Smooth muscle cell (in vitro differentiated cells): ENCODE results near the gene TCERG1L. TPM values are rescaled to one million over a fixed set of nuclear protein-coding genes. Genes with fewer than 3 reads are reported as not detected.

Experiments used
- DNase-seq: peaks from one replicate; lab custom pipeline; 2025; ENCODE audit not compliant: unreplicated experiment; lab: John Stamatoyannopoulos, UW
- H2AFZ ChIP-seq: fragments of 200-600 bp; sonication (generic); 2 replicates; pipeline ENCODE4 v1.6.0; 2016; ENCODE audit warnings: antibody characterized with exemption, low read depth, mild to moderate bottlenecking
- H3F3A ChIP-seq: fragments of 200-600 bp; sonication (generic); 2 replicates; pipeline ENCODE4 v1.6.0; 2017; ENCODE audit warnings: antibody characterized with exemption, low read depth
- H3K27ac ChIP-seq: fragments of 200-600 bp; sonication (generic); 2 replicates; pipeline ENCODE4 v1.5.1; 2016; ENCODE audit warnings: low read depth, mild to moderate bottlenecking
- H3K27me3 ChIP-seq: fragments of 200-600 bp; sonication (generic); 2 replicates; pipeline ENCODE4 v1.6.1; 2016; ENCODE audit warnings: low read depth, mild to moderate bottlenecking
- H3K36me3 ChIP-seq: fragments of 200-600 bp; sonication (generic); 2 replicates; pipeline ENCODE4 v1.5.1; 2016; ENCODE audit warnings: low read depth
- H3K4me1 ChIP-seq: fragments of 200-600 bp; sonication (generic); 2 replicates; pipeline ENCODE4 v1.5.1; 2016; ENCODE audit warnings: low read depth
- H3K4me2 ChIP-seq: fragments of 200-600 bp; sonication (generic); 2 replicates; pipeline ENCODE4 v1.6.0; 2016; ENCODE audit warnings: mild to moderate bottlenecking
- H3K4me3 ChIP-seq: fragments of 200-600 bp; sonication (generic); 2 replicates; pipeline ENCODE4 v1.5.1; 2016; ENCODE audit warnings: mild to moderate bottlenecking
- H3K79me2 ChIP-seq: fragments of 200-600 bp; sonication (generic); 2 replicates; pipeline ENCODE4 v1.6.0; 2016; ENCODE audit warnings: low read depth, mild to moderate bottlenecking
- H3K9ac ChIP-seq: fragments of 200-600 bp; sonication (generic); 2 replicates; pipeline ENCODE4 v1.6.0; 2016; ENCODE audit warnings: low read depth
- H3K9me3 ChIP-seq: fragments of 200-600 bp; sonication (generic); replicated peaks from 2 replicates; pipeline ENCODE4 v1.5.1; 2016; ENCODE audit warnings: low read depth
- H4K20me1 ChIP-seq: fragments of 200-600 bp; sonication (generic); 2 replicates; pipeline ENCODE4 v1.6.0; 2016; ENCODE audit warnings: low read depth
- CTCF ChIP-seq: fragments of 200-600 bp; sonication (generic); IDR thresholded peaks from 2 replicates; pipeline ENCODE4 v1.5.1; 2017; ENCODE audit warnings: borderline replicate concordance, mild to moderate bottlenecking, antibody characterized with exemption; ENCODE audit not compliant: insufficient read depth, poor library complexity, severe bottlenecking
- WGBS: methylation state at CpG from one replicate; pipeline ENCODE4 v1.1.7; 2016; ENCODE audit warnings: low lambda C conversion rate; 5-methylcytosine and 5-hydroxymethylcytosine counted together
- polyA plus RNA-seq: library from polyadenylated mRNA; unstranded; fragments of >200 nt; fragmentation: Nextera tagmentation; extraction: Ambion mirVana; gene quantifications from 2 replicates; pipeline ENCODE4 v1.2.1, GENCODE V29; 2016
- total RNA-seq: library from RNA; depleted of rRNA; stranded (reverse); fragments of >200 nt; gene quantifications from 2 replicates; pipeline ENCODE4 v1.2.3, GENCODE V29; 2014

Gene TCERG1L
- total and polyA plus RNA-seq, 2 experiments from 2014 or later, result not detected

- no peak for TF ChIP-seq CTCF
- no peak for DNase-seq
- Histone ChIP-seq H4K20me1 (no peaks in the 10 kb centered on the region), H3K27me3 (no peaks in the 10 kb centered on the region), H3K79me2 (no peaks in the 10 kb centered on the region), H3K27ac (no peak overlapping the region), H3K9me3 (no peaks in the 10 kb centered on the region), H3K9ac (no peak overlapping the region), H3F3A (no peaks in the 10 kb centered on the region), H2AFZ (no peak overlapping the region), H3K36me3 (no peaks in the 10 kb centered on the region), H3K4me1 (no peaks in the 10 kb centered on the region), H3K4me2 (no peak overlapping the region), H3K4me3 (no peak overlapping the region)
- WGBS, result 96% methylated on average over 11 of the region's 11 CpGs
Measured at GRCh38 chr10:131202990-131203389, 108.5 kb downstream of the TCERG1L start.

GRCh38 chr10:131201741-131202515, 109.6 kb downstream of the TCERG1L start:
- H3K4me1 ChIP-seq, result no peaks in the 10 kb centered on the region
- no peak overlapping the region for H2AFZ ChIP-seq
- 94% methylated on average over 33 of the region's 33 CpGs for WGBS
- DNase-seq, result no peak
- TF ChIP-seq CTCF, result no peak
- no peak overlapping the region for H3K9ac ChIP-seq
- no peaks in the 10 kb centered on the region for H4K20me1 ChIP-seq
- H3K27me3 ChIP-seq, result no peaks in the 10 kb centered on the region
- H3F3A ChIP-seq, result no peaks in the 10 kb centered on the region
- H3K36me3 ChIP-seq, result no peaks in the 10 kb centered on the region
- no peaks in the 10 kb centered on the region for H3K79me2 ChIP-seq
- no peak overlapping the region for H3K4me2 ChIP-seq
- no peak overlapping the region for H3K27ac ChIP-seq
- H3K4me3 ChIP-seq, result no peak overlapping the region
- no peaks in the 10 kb centered on the region for H3K9me3 ChIP-seq

GRCh38 chr10:131200856-131201470, 110.6 kb downstream of the TCERG1L start:
- Histone ChIP-seq H3K4me3 (no peak overlapping the region), H3K27ac (no peak overlapping the region), H3K9ac (no peak overlapping the region), H3K4me2 (no peak overlapping the region), H2AFZ (no peak overlapping the region), H3K9me3 (no peaks in the 10 kb centered on the region), H3K36me3 (no peaks in the 10 kb centered on the region), H3K27me3 (no peaks in the 10 kb centered on the region), H4K20me1 (no peaks in the 10 kb centered on the region), H3F3A (no peaks in the 10 kb centered on the region), H3K4me1 (no peaks in the 10 kb centered on the region), H3K79me2 (no peaks in the 10 kb centered on the region)
- TF ChIP-seq CTCF, result no peak
- WGBS, result 90% methylated on average over 21 of the region's 21 CpGs
- no peak for DNase-seq
